ENCODE measurements around the gene TRAPPC6A. TPM values are rescaled to one million over a fixed set of nuclear protein-coding genes. Genes with fewer than 3 reads are reported as not detected.

TRAPPC6A gene
- total RNA-seq, 1 experiment from 2014 or later: 32.2 TPM

GRCh38 chr19:45195764-45196163, 17.7 kb upstream of the TRAPPC6A start:
- Histone ChIP-seq H3K36me3 (ENCODE audit: insufficient read depth, low read length) (no peaks in the 10 kb centered on the region), H3K4me2 (ENCODE audit: low read depth, low read length, poor library complexity, severe bottlenecking) (no peak overlapping the region), H3K9me2 (replicated peaks; ENCODE audit: insufficient read depth, low read length) (no peaks in the 10 kb centered on the region), H3K4me3 (ENCODE audit: low read length) (no peak overlapping the region), H3K27me3 (ENCODE audit: low read length) (no peaks in the 10 kb centered on the region), H3K27ac (ENCODE audit: low read length) (no peak overlapping the region), H3K9ac (ENCODE audit: low read length) (no peak overlapping the region), H4K20me1 (ENCODE audit: insufficient read depth, low read depth, low read length) (no peaks in the 10 kb centered on the region), H2AFZ (ENCODE audit: low read length) (no peak overlapping the region), H3K9me3 (ENCODE audit: low read length) (no peaks in the 10 kb centered on the region), H3K79me2 (ENCODE audit: low read length) (no peaks in the 10 kb centered on the region), H3K4me1 (ENCODE audit: low read length) (no peaks in the 10 kb centered on the region)
- no peak for DNase-seq

GRCh38 chr19:45191375-45191774, 13.3 kb upstream of the TRAPPC6A start:
- Histone ChIP-seq H3K4me3 (ENCODE audit: low read length) (no peak overlapping the region), H3K27me3 (ENCODE audit: low read length) (no peaks in the 10 kb centered on the region), H4K20me1 (ENCODE audit: insufficient read depth, low read depth, low read length) (no peaks in the 10 kb centered on the region), H3K9me3 (ENCODE audit: low read length) (no peaks in the 10 kb centered on the region), H3K36me3 (ENCODE audit: insufficient read depth, low read length) (no peaks in the 10 kb centered on the region), H2AFZ (ENCODE audit: low read length) (no peak overlapping the region), H3K79me2 (ENCODE audit: low read length) (no peaks in the 10 kb centered on the region), H3K9ac (ENCODE audit: low read length) (no peak overlapping the region), H3K4me2 (ENCODE audit: low read depth, low read length, poor library complexity, severe bottlenecking) (no peak overlapping the region), H3K27ac (ENCODE audit: low read length) (no peak overlapping the region), H3K4me1 (ENCODE audit: low read length) (no peaks in the 10 kb centered on the region), H3K9me2 (replicated peaks; ENCODE audit: insufficient read depth, low read length) (no peaks in the 10 kb centered on the region)
- DNase-seq: no peak

GRCh38 chr19:45189971-45190370, 11.9 kb upstream of the TRAPPC6A start:
- no peak for DNase-seq
- no peaks in the 10 kb centered on the region for H3K79me2 ChIP-seq (ENCODE audit: low read length)
- H3K36me3 ChIP-seq (ENCODE audit: insufficient read depth, low read length): no peaks in the 10 kb centered on the region
- no peaks in the 10 kb centered on the region for H3K9me2 ChIP-seq (replicated peaks; ENCODE audit: insufficient read depth, low read length)
- no peaks in the 10 kb centered on the region for H3K27me3 ChIP-seq (ENCODE audit: low read length)
- no peaks in the 10 kb centered on the region for H3K9me3 ChIP-seq (ENCODE audit: low read length)
- H3K27ac ChIP-seq (ENCODE audit: low read length): no peak overlapping the region
- H3K9ac ChIP-seq (ENCODE audit: low read length): no peak overlapping the region
- no peak overlapping the region for H3K4me2 ChIP-seq (ENCODE audit: low read depth, low read length, poor library complexity, severe bottlenecking)
- H4K20me1 ChIP-seq (ENCODE audit: insufficient read depth, low read depth, low read length): no peaks in the 10 kb centered on the region
- no peak overlapping the region for H3K4me3 ChIP-seq (ENCODE audit: low read length)
- H3K4me1 ChIP-seq (ENCODE audit: low read length): no peaks in the 10 kb centered on the region
- no peak overlapping the region for H2AFZ ChIP-seq (ENCODE audit: low read length)

- no peaks in the 10 kb centered on the region for H3K79me2 ChIP-seq (ENCODE audit: low read length)
- H3K27ac ChIP-seq (ENCODE audit: low read length): no peak overlapping the region
- H2AFZ ChIP-seq (ENCODE audit: low read length): no peak overlapping the region
- H4K20me1 ChIP-seq (ENCODE audit: insufficient read depth, low read depth, low read length): no peaks in the 10 kb centered on the region
- H3K4me2 ChIP-seq (ENCODE audit: low read depth, low read length, poor library complexity, severe bottlenecking): no peak overlapping the region
- no peaks in the 10 kb centered on the region for H3K27me3 ChIP-seq (ENCODE audit: low read length)
- no peaks in the 10 kb centered on the region for H3K4me1 ChIP-seq (ENCODE audit: low read length)
- DNase-seq: peak; percentile 85
- H3K4me3 ChIP-seq (ENCODE audit: low read length): no peak overlapping the region
- no peaks in the 10 kb centered on the region for H3K9me2 ChIP-seq (replicated peaks; ENCODE audit: insufficient read depth, low read length)
- H3K36me3 ChIP-seq (ENCODE audit: insufficient read depth, low read length): no peaks in the 10 kb centered on the region
- no peak overlapping the region for H3K9ac ChIP-seq (ENCODE audit: low read length)
- H3K9me3 ChIP-seq (ENCODE audit: low read length): no peaks in the 10 kb centered on the region
Observed at GRCh38 chr19:45187421-45188100, 9.5 kb upstream of the TRAPPC6A start.

GRCh38 chr19:45186509-45187334, 8.7 kb upstream of the TRAPPC6A start:
- no peaks in the 10 kb centered on the region for H3K9me3 ChIP-seq (ENCODE audit: low read length)
- H3K9me2 ChIP-seq (replicated peaks; ENCODE audit: insufficient read depth, low read length): no peaks in the 10 kb centered on the region
- H3K4me1 ChIP-seq (ENCODE audit: low read length): no peaks in the 10 kb centered on the region
- H3K79me2 ChIP-seq (ENCODE audit: low read length): no peaks in the 10 kb centered on the region
- H3K9ac ChIP-seq (ENCODE audit: low read length): no peak overlapping the region
- H3K4me3 ChIP-seq (ENCODE audit: low read length): no peak overlapping the region
- no peaks in the 10 kb centered on the region for H3K36me3 ChIP-seq (ENCODE audit: insufficient read depth, low read length)
- no peak for DNase-seq
- no peaks in the 10 kb centered on the region for H3K27me3 ChIP-seq (ENCODE audit: low read length)
- H2AFZ ChIP-seq (ENCODE audit: low read length): no peak overlapping the region
- no peak overlapping the region for H3K27ac ChIP-seq (ENCODE audit: low read length)
- no peak overlapping the region for H3K4me2 ChIP-seq (ENCODE audit: low read depth, low read length, poor library complexity, severe bottlenecking)
- 0 out of 2 replicates have a peak, but pooled peaks cover under 1% of the 10 kb centered on the region for H4K20me1 ChIP-seq (ENCODE audit: insufficient read depth, low read depth, low read length)

- Histone ChIP-seq H3K79me2 (ENCODE audit: low read length) (peaks cover 9% of the 10 kb centered on the region; the same call in 1 of the 2 replicates), H2AFZ (ENCODE audit: low read length) (no peak overlapping the region), H3K27me3 (ENCODE audit: low read length) (no peaks in the 10 kb centered on the region), H3K9ac (ENCODE audit: low read length) (no peak overlapping the region), H4K20me1 (ENCODE audit: insufficient read depth, low read depth, low read length) (peaks cover 9% of the 10 kb centered on the region; the same call in 1 of the 2 replicates), H3K9me2 (replicated peaks; ENCODE audit: insufficient read depth, low read length) (no peaks in the 10 kb centered on the region), H3K36me3 (ENCODE audit: insufficient read depth, low read length) (no peaks in the 10 kb centered on the region), H3K27ac (ENCODE audit: low read length) (no peak overlapping the region), H3K4me3 (ENCODE audit: low read length) (no peak overlapping the region), H3K4me1 (ENCODE audit: low read length) (peaks cover 13% of the 10 kb centered on the region), H3K9me3 (ENCODE audit: low read length) (no peaks in the 10 kb centered on the region), H3K4me2 (ENCODE audit: low read depth, low read length, poor library complexity, severe bottlenecking) (no peak overlapping the region)
- no peak for DNase-seq
Observed at GRCh38 chr19:45184115-45184514, 6.1 kb upstream of the TRAPPC6A start.

GRCh38 chr19:45182758-45183157, 4.7 kb upstream of the TRAPPC6A start:
- Histone ChIP-seq H3K4me3 (ENCODE audit: low read length) (no peak overlapping the region), H4K20me1 (ENCODE audit: insufficient read depth, low read depth, low read length) (peaks cover 9% of the 10 kb centered on the region; the same call in 1 of the 2 replicates), H3K4me2 (ENCODE audit: low read depth, low read length, poor library complexity, severe bottlenecking) (no peak overlapping the region), H3K36me3 (ENCODE audit: insufficient read depth, low read length) (no peaks in the 10 kb centered on the region), H3K27ac (ENCODE audit: low read length) (no peak overlapping the region), H3K9ac (ENCODE audit: low read length) (no peak overlapping the region), H3K9me2 (replicated peaks; ENCODE audit: insufficient read depth, low read length) (no peaks in the 10 kb centered on the region), H3K4me1 (ENCODE audit: low read length) (peaks cover 13% of the 10 kb centered on the region), H3K79me2 (ENCODE audit: low read length) (peaks cover 10% of the 10 kb centered on the region; the same call in 1 of the 2 replicates), H2AFZ (ENCODE audit: low read length) (no peak overlapping the region), H3K27me3 (ENCODE audit: low read length) (no peaks in the 10 kb centered on the region), H3K9me3 (ENCODE audit: low read length) (no peaks in the 10 kb centered on the region)
- no peak for DNase-seq

- H3K9me3 ChIP-seq (ENCODE audit: low read length): no peaks in the 10 kb centered on the region
- H3K36me3 ChIP-seq (ENCODE audit: insufficient read depth, low read length): no peaks in the 10 kb centered on the region
- H3K79me2 ChIP-seq (ENCODE audit: low read length): peaks cover 19% of the 10 kb centered on the region
- H3K4me2 ChIP-seq (ENCODE audit: low read depth, low read length, poor library complexity, severe bottlenecking): no peak overlapping the region
- H3K9ac ChIP-seq (ENCODE audit: low read length): no peak overlapping the region
- DNase-seq: no peak
- peaks cover 21% of the 10 kb centered on the region for H3K4me1 ChIP-seq (ENCODE audit: low read length)
- H3K9me2 ChIP-seq (replicated peaks; ENCODE audit: insufficient read depth, low read length): no peaks in the 10 kb centered on the region
- no peak overlapping the region for H3K27ac ChIP-seq (ENCODE audit: low read length)
- no peak overlapping the region for H3K4me3 ChIP-seq (ENCODE audit: low read length)
- peaks cover 9% of the 10 kb centered on the region; the same call in 1 of the 2 replicates for H4K20me1 ChIP-seq (ENCODE audit: insufficient read depth, low read depth, low read length)
- no peaks in the 10 kb centered on the region for H3K27me3 ChIP-seq (ENCODE audit: low read length)
- no peak overlapping the region for H2AFZ ChIP-seq (ENCODE audit: low read length)
Observed at GRCh38 chr19:45180936-45181335, 2.9 kb upstream of the TRAPPC6A start.
